Measurements from ENCODE around the gene ARHGAP4. TPM values are rescaled to one million over a fixed set of nuclear protein-coding genes. Genes with fewer than 3 reads are reported as not detected.

ARHGAP4 gene
- total and polyA plus RNA-seq, 4 donors: 14.9 to 26.5 (median 23.2) TPM

- Histone ChIP-seq H3K4me1 (ENCODE audit: control insufficient read depth, insufficient read depth, low read length) (peaks cover 48% of the 10 kb centered on the region), H3K9me3 (ENCODE audit: control insufficient read depth, insufficient read depth, low read length) (no peaks in the 10 kb centered on the region), H3K4me3 (ENCODE audit: low read depth, low read length) (no peak overlapping the region), H3K36me3 (ENCODE audit: control insufficient read depth, insufficient read depth, low read length) (peaks cover 2% of the 10 kb centered on the region), H3K27me3 (ENCODE audit: control insufficient read depth, insufficient read depth, low read length) (peaks cover 10% of the 10 kb centered on the region), H3K27ac (ENCODE audit: low read depth, low read length) (no peak overlapping the region)
- WGBS (ENCODE audit: insufficient coverage): 62% methylated on average over 37 of the region's 40 CpGs
- peak in 1 of 6 donors; percentile 46 for DNase-seq (ENCODE audit: low read depth in 4 of 6, low spot score in 6 of 6)
Measured at GRCh38 chrX:153921511-153922446, 4.3 kb downstream of the ARHGAP4 start.

DNA sequence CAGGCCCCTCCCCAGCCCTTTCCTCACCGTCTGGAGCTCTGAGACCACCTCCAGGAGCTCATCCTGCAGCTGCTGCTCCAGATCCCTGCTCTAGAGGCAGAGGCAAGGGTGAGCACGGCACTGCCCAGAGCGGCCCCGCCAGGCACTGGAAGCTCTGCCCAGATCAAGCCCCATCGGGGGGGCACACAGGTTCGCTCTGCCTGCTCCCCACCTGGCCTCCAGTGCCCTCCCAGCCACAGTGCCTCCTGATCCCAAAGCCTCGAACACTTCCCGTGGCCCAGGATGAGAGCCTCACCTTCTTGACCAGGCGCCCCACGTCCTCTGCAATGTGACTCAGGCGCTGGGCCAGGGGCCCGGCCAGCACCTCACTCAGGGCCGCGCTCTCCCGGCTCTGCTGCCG, 5.0 kb downstream of the ARHGAP4 start:
- DNase-seq (ENCODE audit: low read depth in 4 of 6, low spot score in 6 of 6): no peak
- peaks cover 10% of the 10 kb centered on the region for H3K27me3 ChIP-seq (ENCODE audit: control insufficient read depth, insufficient read depth, low read length)
- H3K9me3 ChIP-seq (ENCODE audit: control insufficient read depth, insufficient read depth, low read length): no peaks in the 10 kb centered on the region
- no peak overlapping the region for H3K4me3 ChIP-seq (ENCODE audit: low read depth, low read length)
- 76% methylated on average over 16 of the region's 16 CpGs for WGBS (ENCODE audit: insufficient coverage)
- no peak overlapping the region for H3K27ac ChIP-seq (ENCODE audit: low read depth, low read length)
- H3K4me1 ChIP-seq (ENCODE audit: control insufficient read depth, insufficient read depth, low read length): peaks cover 42% of the 10 kb centered on the region
- H3K36me3 ChIP-seq (ENCODE audit: control insufficient read depth, insufficient read depth, low read length): peaks cover 2% of the 10 kb centered on the region

- no peak for DNase-seq (ENCODE audit: low read depth in 4 of 6, low spot score in 6 of 6)
- peaks cover 2% of the 10 kb centered on the region for H3K36me3 ChIP-seq (ENCODE audit: control insufficient read depth, insufficient read depth, low read length)
- no peaks in the 10 kb centered on the region for H3K9me3 ChIP-seq (ENCODE audit: control insufficient read depth, insufficient read depth, low read length)
- H3K4me3 ChIP-seq (ENCODE audit: low read depth, low read length): no peak overlapping the region
- peaks cover 8% of the 10 kb centered on the region for H3K27me3 ChIP-seq (ENCODE audit: control insufficient read depth, insufficient read depth, low read length)
- H3K4me1 ChIP-seq (ENCODE audit: control insufficient read depth, insufficient read depth, low read length): peaks cover 37% of the 10 kb centered on the region
- no peak overlapping the region for H3K27ac ChIP-seq (ENCODE audit: low read depth, low read length)
- WGBS (ENCODE audit: insufficient coverage): 93% methylated on average over 12 of the region's 14 CpGs
Measured at GRCh38 chrX:153920546-153920945, 5.5 kb downstream of the ARHGAP4 start.

DNA sequence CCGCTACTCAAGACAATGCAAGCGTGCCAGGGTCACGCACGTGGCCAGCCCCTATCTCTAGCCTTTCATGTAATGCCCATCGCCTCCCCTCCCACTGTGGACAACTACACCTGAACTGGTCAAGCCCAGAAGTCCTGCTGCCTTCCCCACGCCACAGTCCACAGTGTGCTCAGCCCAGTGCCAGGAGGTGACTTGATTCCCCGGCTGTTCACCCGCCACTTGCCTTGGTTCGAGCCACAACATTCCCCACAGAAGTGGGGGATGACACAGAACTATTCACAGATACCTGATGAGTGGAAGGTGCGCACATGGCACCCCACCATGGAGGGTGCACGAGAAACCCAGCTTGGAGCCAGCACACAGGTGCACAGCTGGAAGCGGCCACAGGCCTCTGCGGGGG, 6.8 kb downstream of the ARHGAP4 start:
- peaks cover 26% of the 10 kb centered on the region for H3K4me1 ChIP-seq (ENCODE audit: control insufficient read depth, insufficient read depth, low read length)
- no peak for DNase-seq (ENCODE audit: low read depth in 4 of 6, low spot score in 6 of 6)
- peaks cover 2% of the 10 kb centered on the region for H3K36me3 ChIP-seq (ENCODE audit: control insufficient read depth, insufficient read depth, low read length)
- H3K9me3 ChIP-seq (ENCODE audit: control insufficient read depth, insufficient read depth, low read length): no peaks in the 10 kb centered on the region
- H3K4me3 ChIP-seq (ENCODE audit: low read depth, low read length): no peak overlapping the region
- peaks cover 8% of the 10 kb centered on the region for H3K27me3 ChIP-seq (ENCODE audit: control insufficient read depth, insufficient read depth, low read length)
- WGBS (ENCODE audit: insufficient coverage): 91% methylated on average over 13 of the region's 13 CpGs
- H3K27ac ChIP-seq (ENCODE audit: low read depth, low read length): no peak overlapping the region

DNA sequence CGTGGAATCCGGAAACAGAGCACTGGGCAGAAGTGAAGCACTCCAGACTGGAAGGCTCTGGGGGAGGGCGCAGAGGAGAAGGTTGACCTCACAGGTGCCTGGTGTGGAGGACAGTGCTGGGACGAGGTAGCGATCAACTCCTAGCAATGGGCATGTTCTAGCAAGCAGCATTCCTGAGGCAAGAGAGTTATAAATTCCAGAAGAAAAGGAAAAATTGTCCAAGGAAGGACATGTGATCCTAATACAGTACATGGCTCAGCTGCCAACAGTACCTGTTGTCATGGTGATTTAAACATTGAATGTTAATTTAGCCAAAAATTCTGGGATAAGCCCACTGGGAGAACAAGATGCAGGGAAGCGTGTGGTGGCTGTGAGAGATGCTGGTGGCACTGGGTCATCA, 8.2 kb downstream of the ARHGAP4 start:
- DNase-seq (ENCODE audit: low read depth in 4 of 6, low spot score in 6 of 6): peak in 1 of 6 donors; percentile 35
- Histone ChIP-seq H3K4me1 (ENCODE audit: control insufficient read depth, insufficient read depth, low read length) (peaks cover 14% of the 10 kb centered on the region), H3K27ac (ENCODE audit: low read depth, low read length) (no peak overlapping the region), H3K27me3 (ENCODE audit: control insufficient read depth, insufficient read depth, low read length) (peaks cover 3% of the 10 kb centered on the region), H3K36me3 (ENCODE audit: control insufficient read depth, insufficient read depth, low read length) (peaks cover 8% of the 10 kb centered on the region), H3K4me3 (ENCODE audit: low read depth, low read length) (no peak overlapping the region), H3K9me3 (ENCODE audit: control insufficient read depth, insufficient read depth, low read length) (no peaks in the 10 kb centered on the region)
- WGBS (ENCODE audit: insufficient coverage): 76% methylated on average over 6 of the region's 6 CpGs

- Histone ChIP-seq H3K9me3 (ENCODE audit: control insufficient read depth, insufficient read depth, low read length) (no peaks in the 10 kb centered on the region), H3K36me3 (ENCODE audit: control insufficient read depth, insufficient read depth, low read length) (peaks cover 17% of the 10 kb centered on the region), H3K27me3 (ENCODE audit: control insufficient read depth, insufficient read depth, low read length) (peaks cover 5% of the 10 kb centered on the region), H3K4me1 (ENCODE audit: control insufficient read depth, insufficient read depth, low read length) (peaks cover 4% of the 10 kb centered on the region), H3K4me3 (ENCODE audit: low read depth, low read length) (no peak overlapping the region), H3K27ac (ENCODE audit: low read depth, low read length) (no peak overlapping the region)
- no peak for DNase-seq (ENCODE audit: low read depth in 4 of 6, low spot score in 6 of 6)
- 89% methylated on average over 17 of the region's 17 CpGs for WGBS (ENCODE audit: insufficient coverage)
Measured at GRCh38 chrX:153913701-153914100, 12.4 kb downstream of the ARHGAP4 start.

GRCh38 chrX:153913211-153913610, 12.9 kb downstream of the ARHGAP4 start:
- peaks cover 4% of the 10 kb centered on the region for H3K4me1 ChIP-seq (ENCODE audit: control insufficient read depth, insufficient read depth, low read length)
- H3K27ac ChIP-seq (ENCODE audit: low read depth, low read length): no peak overlapping the region
- peaks cover 17% of the 10 kb centered on the region for H3K36me3 ChIP-seq (ENCODE audit: control insufficient read depth, insufficient read depth, low read length)
- H3K27me3 ChIP-seq (ENCODE audit: control insufficient read depth, insufficient read depth, low read length): peaks cover 5% of the 10 kb centered on the region
- DNase-seq (ENCODE audit: low read depth in 4 of 6, low spot score in 6 of 6): no peak
- 74% methylated on average over 9 of the region's 17 CpGs for WGBS (ENCODE audit: insufficient coverage)
- no peaks in the 10 kb centered on the region for H3K9me3 ChIP-seq (ENCODE audit: control insufficient read depth, insufficient read depth, low read length)
- no peak overlapping the region for H3K4me3 ChIP-seq (ENCODE audit: low read depth, low read length)

GRCh38 chrX:153911798-153912197, 14.3 kb downstream of the ARHGAP4 start:
- peaks cover 5% of the 10 kb centered on the region for H3K27me3 ChIP-seq (ENCODE audit: control insufficient read depth, insufficient read depth, low read length)
- H3K36me3 ChIP-seq (ENCODE audit: control insufficient read depth, insufficient read depth, low read length): peaks cover 22% of the 10 kb centered on the region
- DNase-seq (ENCODE audit: low read depth in 4 of 6, low spot score in 6 of 6): no peak
- 100% methylated on average over 2 of the region's 6 CpGs for WGBS (ENCODE audit: insufficient coverage)
- H3K4me1 ChIP-seq (ENCODE audit: control insufficient read depth, insufficient read depth, low read length): peaks cover 4% of the 10 kb centered on the region
- no peak overlapping the region for H3K4me3 ChIP-seq (ENCODE audit: low read depth, low read length)
- H3K27ac ChIP-seq (ENCODE audit: low read depth, low read length): no peak overlapping the region
- H3K9me3 ChIP-seq (ENCODE audit: control insufficient read depth, insufficient read depth, low read length): no peaks in the 10 kb centered on the region

- DNase-seq (ENCODE audit: low read depth in 4 of 6, low spot score in 6 of 6): no peak
- H3K27me3 ChIP-seq (ENCODE audit: control insufficient read depth, insufficient read depth, low read length): peaks cover 5% of the 10 kb centered on the region
- H3K27ac ChIP-seq (ENCODE audit: low read depth, low read length): no peak overlapping the region
- H3K4me3 ChIP-seq (ENCODE audit: low read depth, low read length): no peak overlapping the region
- H3K4me1 ChIP-seq (ENCODE audit: control insufficient read depth, insufficient read depth, low read length): peaks cover 4% of the 10 kb centered on the region
- 87% methylated on average over 19 of the region's 22 CpGs for WGBS (ENCODE audit: insufficient coverage)
- H3K36me3 ChIP-seq (ENCODE audit: control insufficient read depth, insufficient read depth, low read length): peaks cover 26% of the 10 kb centered on the region
- no peaks in the 10 kb centered on the region for H3K9me3 ChIP-seq (ENCODE audit: control insufficient read depth, insufficient read depth, low read length)
Measured at GRCh38 chrX:153910446-153910845, 15.6 kb downstream of the ARHGAP4 start.

DNA sequence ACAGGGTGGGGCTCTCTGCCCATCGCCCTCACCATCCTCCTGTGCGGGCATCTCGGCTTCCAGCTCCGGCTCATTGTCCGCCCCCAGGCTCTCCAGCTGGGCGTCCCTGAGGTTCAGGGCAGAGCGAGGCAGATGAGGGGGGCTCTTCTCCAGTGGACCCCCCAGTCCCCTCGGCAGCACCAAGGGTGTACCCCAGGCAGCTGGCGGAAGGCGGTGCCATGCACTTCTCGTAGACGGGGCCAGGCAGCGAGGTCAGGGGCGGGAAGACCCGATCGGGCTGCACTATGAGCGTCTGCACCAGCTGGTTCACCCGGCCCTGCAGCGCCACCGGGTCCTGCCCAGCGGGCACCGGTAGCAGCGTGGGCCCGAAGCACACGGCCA, 16.1 kb downstream of the ARHGAP4 start:
- DNase-seq (ENCODE audit: low read depth in 4 of 6, low spot score in 6 of 6): no peak

More for the DNA sequence above, 16.1 kb downstream of the ARHGAP4 start:
- Histone ChIP-seq H3K4me1 (ENCODE audit: control insufficient read depth, insufficient read depth, low read length) (peaks cover 4% of the 10 kb centered on the region), H3K9me3 (ENCODE audit: control insufficient read depth, insufficient read depth, low read length) (no peaks in the 10 kb centered on the region), H3K36me3 (ENCODE audit: control insufficient read depth, insufficient read depth, low read length) (peaks cover 26% of the 10 kb centered on the region), H3K27ac (ENCODE audit: low read depth, low read length) (no peak overlapping the region), H3K27me3 (ENCODE audit: control insufficient read depth, insufficient read depth, low read length) (peaks cover 5% of the 10 kb centered on the region), H3K4me3 (ENCODE audit: low read depth, low read length) (no peak overlapping the region)
- 89% methylated on average over 22 of the region's 25 CpGs for WGBS (ENCODE audit: insufficient coverage)

Measured in spinal cord (tissue), 10 donors.